PC-9 (cell line): ENCODE results near the gene BBS9. TPM values are rescaled to one million over a fixed set of nuclear protein-coding genes. Genes with fewer than 3 reads are reported as not detected.

Experiments
- BruUV-seq: library from RNA; stranded (reverse); fragments of 400-500 nt; replicated peaks from 2 replicates; lab custom pipeline; 2021; lab: Mats Ljungman, UMichigan
- CTCF ChIA-PET: fragments of 300-600 bp; sonication (Branson Sonifier 250); formaldehyde crosslinking; loops from one replicate; lab custom pipeline; 2022; ENCODE audit warnings: antibody characterized with exemption; lab: Charles Lee
- POLR2A ChIA-PET: fragments of 300-600 bp; sonication (Branson Sonifier 250); formaldehyde crosslinking; loops from one replicate; lab custom pipeline; 2022; ENCODE audit warnings: antibody characterized with exemption; ENCODE audit not compliant: unreplicated experiment; lab: Charles Lee
- DNase-seq, 2 experiments: peaks; one replicate each; pipeline versions ENCODE4 v3.0.0 to v3.0.0-alpha.2; 2015 to 2022; ENCODE audit warnings: mixed read lengths in 1 of 2
- H2AFZ ChIP-seq: fragments of 200-600 bp; sonication (generic); 2 replicates; pipeline ENCODE4 v1.8.1; 2017; ENCODE audit warnings: antibody characterized with exemption
- H3F3A ChIP-seq: fragments of 200-600 bp; sonication (generic); 2 replicates; pipeline ENCODE4 v1.8.1; 2017; ENCODE audit warnings: antibody characterized with exemption, mild to moderate bottlenecking, low read depth; ENCODE audit not compliant: insufficient read depth
- H3K27ac ChIP-seq: fragments of 200-600 bp; sonication (generic); 2 replicates; pipeline ENCODE4 v1.6.1; 2016; ENCODE audit warnings: mixed run types
- H3K27me3 ChIP-seq: fragments of 200-600 bp; sonication (generic); 2 replicates; pipeline ENCODE4 v1.6.1; 2016; ENCODE audit warnings: low read depth, mixed run types; ENCODE audit not compliant: insufficient read depth
- H3K36me3 ChIP-seq: fragments of 200-600 bp; sonication (generic); 2 replicates; pipeline ENCODE4 v1.6.1; 2016; ENCODE audit warnings: low read depth, mixed run types
- H3K4me1 ChIP-seq: fragments of 200-600 bp; sonication (generic); replicated peaks from 2 replicates; pipeline ENCODE4 v1.6.1; 2016; ENCODE audit warnings: mixed run types; ENCODE audit not compliant: insufficient read depth
- H3K4me2 ChIP-seq: fragments of 200-600 bp; sonication (generic); 2 replicates; pipeline ENCODE4 v1.6.1; 2017; ENCODE audit warnings: mixed run types
- H3K4me3 ChIP-seq: fragments of 200-600 bp; sonication (generic); 2 replicates; pipeline ENCODE4 v1.6.1; 2016; ENCODE audit warnings: mixed run types
- H3K79me2 ChIP-seq: fragments of 200-600 bp; sonication (generic); 2 replicates; pipeline ENCODE4 v1.6.1; 2017; ENCODE audit warnings: low read depth, mixed run types
- H3K9me2 ChIP-seq: fragments of 200-600 bp; sonication (generic); 2 replicates; pipeline ENCODE4 v1.8.1; 2017; ENCODE audit warnings: mild to moderate bottlenecking; ENCODE audit not compliant: insufficient read depth
- H3K9me3 ChIP-seq: fragments of 200-600 bp; sonication (generic); 2 replicates; pipeline ENCODE4 v1.8.1; 2016; ENCODE audit warnings: low read depth; ENCODE audit not compliant: insufficient read depth
- H4K20me1 ChIP-seq: fragments of 200-600 bp; sonication (generic); 2 replicates; pipeline ENCODE4 v1.8.1; 2017; ENCODE audit not compliant: insufficient read depth
- CTCF ChIP-seq: fragments of 200-600 bp; sonication (generic); conservative IDR thresholded peaks from 2 replicates; pipeline ENCODE4 v1.6.1; 2017; ENCODE audit warnings: mixed run types, antibody characterized with exemption, mild to moderate bottlenecking, moderate library complexity
- EZH2 ChIP-seq: fragments of 200-600 bp; sonication (generic); IDR thresholded peaks from 2 replicates; pipeline ENCODE4 v1.8.0; 2017; ENCODE audit warnings: antibody characterized with exemption, low read depth
- intact Hi-C: fragments of 100-400 bp; cut with micrococcal nuclease; formaldehyde crosslinking; loops from one replicate; pipeline ENCODE4 v1.10.0; 2022; ENCODE audit not compliant: unreplicated experiment
- total RNA-seq: library from RNA; stranded (reverse); gene quantifications from 2 replicates; pipeline ENCODE4 v1.2.3, GENCODE V29; 2021

The BBS9 gene
- total RNA-seq, 1 experiment from 2014 or later, result 12.4 TPM

DNA sequence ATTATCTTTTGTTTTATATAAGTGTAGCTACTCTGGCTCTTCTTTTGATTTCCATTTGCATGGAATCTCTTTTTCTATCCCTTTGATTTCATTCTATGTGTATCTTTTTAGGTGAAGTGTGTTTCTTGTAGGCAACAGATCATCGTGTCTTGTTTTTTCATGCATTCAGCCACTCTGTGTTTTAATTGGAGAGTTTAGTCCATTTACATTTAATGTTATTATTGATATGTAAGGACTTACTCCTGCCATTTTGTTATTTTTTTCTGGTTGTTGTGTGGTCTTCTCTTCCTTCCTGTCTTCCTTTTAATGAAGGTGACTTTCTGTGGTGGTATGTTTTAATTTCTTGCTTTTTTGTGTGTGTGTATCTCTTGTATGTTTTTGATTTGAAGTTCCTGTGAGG is 81.6 kb downstream of the BBS9 start:
- Histone ChIP-seq H3K4me2 (no peak overlapping the region), H3K79me2 (no peaks in the 10 kb centered on the region), H2AFZ (no peak overlapping the region), H3K27ac (no peak overlapping the region), H3K36me3 (no peaks in the 10 kb centered on the region), H3K4me1 (no peaks in the 10 kb centered on the region), H3K9me3 (peaks cover 5% of the 10 kb centered on the region), H3F3A (no peaks in the 10 kb centered on the region), H3K4me3 (no peak overlapping the region), H3K9me2 (no peaks in the 10 kb centered on the region), H4K20me1 (no peaks in the 10 kb centered on the region), H3K27me3 (no peaks in the 10 kb centered on the region)
- intact Hi-C loops, result no loop called here
- DNase-seq, result no peak
- ChIA-PET CTCF (no interaction called here), POLR2A (no interaction called here)
- BruUV-seq, result no TSS peak
- no peak for TF ChIP-seq CTCF

- intact Hi-C loops, result no loop called here
- Histone ChIP-seq H3K36me3 (no peaks in the 10 kb centered on the region), H3F3A (no peaks in the 10 kb centered on the region), H3K27ac (no peak overlapping the region), H3K4me1 (no peaks in the 10 kb centered on the region), H3K9me3 (peaks cover 5% of the 10 kb centered on the region), H3K4me2 (no peak overlapping the region), H4K20me1 (no peaks in the 10 kb centered on the region), H2AFZ (no peak overlapping the region), H3K79me2 (no peaks in the 10 kb centered on the region), H3K9me2 (no peaks in the 10 kb centered on the region), H3K27me3 (no peaks in the 10 kb centered on the region), H3K4me3 (no peak overlapping the region)
- no peak for DNase-seq
- TF ChIP-seq CTCF, result no peak
- no peak for TF ChIP-seq EZH2
- CTCF ChIA-PET, result no interaction called here
- POLR2A ChIA-PET, result no interaction called here
- no TSS peak for BruUV-seq
Observed at GRCh38 chr7:33212144-33212543, 82.8 kb downstream of the BBS9 start.

DNA sequence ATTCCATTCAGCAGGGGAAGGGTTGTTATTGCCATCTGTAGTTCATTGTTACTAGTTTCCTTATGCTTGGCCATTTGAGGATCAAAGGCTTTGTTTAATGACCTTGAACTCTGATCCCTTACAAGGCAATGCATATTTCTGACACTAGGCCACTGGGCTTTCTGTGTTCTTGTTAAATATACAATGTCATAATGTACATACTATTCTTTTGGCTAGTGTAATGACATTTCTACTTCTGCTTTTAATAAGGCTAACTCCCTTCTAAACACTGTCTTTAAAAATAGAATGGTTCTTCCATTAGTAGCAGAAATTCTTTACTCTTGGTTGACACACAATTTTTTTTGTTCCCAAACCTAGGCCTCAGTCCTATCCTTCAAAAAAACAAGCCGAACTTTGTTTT is 86.6 kb downstream of the BBS9 start:
- no peaks in the 10 kb centered on the region for H3K36me3 ChIP-seq
- H3K27me3 ChIP-seq, result no peaks in the 10 kb centered on the region
- H3K4me1 ChIP-seq, result no peaks in the 10 kb centered on the region
- TF ChIP-seq EZH2, result no peak
- no peak for TF ChIP-seq CTCF
- no peak for DNase-seq
- H3K27ac ChIP-seq, result no peak overlapping the region
- POLR2A ChIA-PET, result no interaction called here
- H3K4me3 ChIP-seq, result no peak overlapping the region
- CTCF ChIA-PET, result no interaction called here
- no peaks in the 10 kb centered on the region for H3K9me2 ChIP-seq
- BruUV-seq, result no TSS peak
- H3K9me3 ChIP-seq, result peaks cover 2% of the 10 kb centered on the region
- H3K79me2 ChIP-seq, result no peaks in the 10 kb centered on the region
- no peaks in the 10 kb centered on the region for H3F3A ChIP-seq
- no peaks in the 10 kb centered on the region for H4K20me1 ChIP-seq
- intact Hi-C loops, result no loop called here
- H2AFZ ChIP-seq, result no peak overlapping the region
- H3K4me2 ChIP-seq, result no peak overlapping the region
